ENCODE results near the gene AGR2.

AGR2 gene

DNA sequence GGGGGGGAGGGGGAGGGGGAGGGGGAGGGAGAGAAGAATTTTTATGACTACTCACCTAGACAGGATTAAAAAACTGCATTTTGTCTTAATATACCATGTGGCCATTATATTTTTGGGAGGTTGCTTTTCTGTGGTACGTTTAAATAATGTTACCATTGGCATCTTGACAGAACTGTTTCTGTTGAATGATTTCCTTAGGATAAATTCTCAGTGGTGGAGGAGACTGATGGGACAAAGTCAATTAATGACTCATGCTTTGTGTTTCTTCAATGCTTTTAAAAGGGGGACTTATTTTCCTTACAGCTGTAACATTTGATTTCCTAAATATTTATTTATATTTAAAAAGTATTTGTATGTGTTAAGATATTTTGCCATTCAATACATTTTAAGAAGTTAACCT, 13.7 kb downstream of the AGR2 start:
- no peak for TF ChIP-seq MYC (IDR thresholded peaks at IDR 0.05; ENCODE audit: low read depth, low read length)
- TF ChIP-seq POLR2A (IDR thresholded peaks at IDR 0.05; ENCODE audit: extremely low read depth, insufficient read length): no peak
- TF ChIP-seq, protein P1, sequence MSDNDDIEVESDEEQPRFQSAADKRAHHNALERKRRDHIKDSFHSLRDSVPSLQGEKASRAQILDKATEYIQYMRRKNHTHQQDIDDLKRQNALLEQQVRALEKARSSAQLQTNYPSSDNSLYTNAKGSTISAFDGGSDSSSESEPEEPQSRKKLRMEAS (IDR thresholded peaks at IDR 0.05; ENCODE audit: low read depth, low read length): no peak
- TF ChIP-seq, protein P2, sequence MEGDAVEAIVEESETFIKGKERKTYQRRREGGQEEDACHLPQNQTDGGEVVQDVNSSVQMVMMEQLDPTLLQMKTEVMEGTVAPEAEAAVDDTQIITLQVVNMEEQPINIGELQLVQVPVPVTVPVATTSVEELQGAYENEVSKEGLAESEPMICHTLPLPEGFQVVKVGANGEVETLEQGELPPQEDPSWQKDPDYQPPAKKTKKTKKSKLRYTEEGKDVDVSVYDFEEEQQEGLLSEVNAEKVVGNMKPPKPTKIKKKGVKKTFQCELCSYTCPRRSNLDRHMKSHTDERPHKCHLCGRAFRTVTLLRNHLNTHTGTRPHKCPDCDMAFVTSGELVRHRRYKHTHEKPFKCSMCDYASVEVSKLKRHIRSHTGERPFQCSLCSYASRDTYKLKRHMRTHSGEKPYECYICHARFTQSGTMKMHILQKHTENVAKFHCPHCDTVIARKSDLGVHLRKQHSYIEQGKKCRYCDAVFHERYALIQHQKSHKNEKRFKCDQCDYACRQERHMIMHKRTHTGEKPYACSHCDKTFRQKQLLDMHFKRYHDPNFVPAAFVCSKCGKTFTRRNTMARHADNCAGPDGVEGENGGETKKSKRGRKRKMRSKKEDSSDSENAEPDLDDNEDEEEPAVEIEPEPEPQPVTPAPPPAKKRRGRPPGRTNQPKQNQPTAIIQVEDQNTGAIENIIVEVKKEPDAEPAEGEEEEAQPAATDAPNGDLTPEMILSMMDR (IDR thresholded peaks at IDR 0.05; ENCODE audit: low read depth, low read length): no peak
- DNase-seq (ENCODE audit: low read depth): no peak
- H3K4me3 ChIP-seq (ENCODE audit: low read depth, low read length): no peak overlapping the region

DNA sequence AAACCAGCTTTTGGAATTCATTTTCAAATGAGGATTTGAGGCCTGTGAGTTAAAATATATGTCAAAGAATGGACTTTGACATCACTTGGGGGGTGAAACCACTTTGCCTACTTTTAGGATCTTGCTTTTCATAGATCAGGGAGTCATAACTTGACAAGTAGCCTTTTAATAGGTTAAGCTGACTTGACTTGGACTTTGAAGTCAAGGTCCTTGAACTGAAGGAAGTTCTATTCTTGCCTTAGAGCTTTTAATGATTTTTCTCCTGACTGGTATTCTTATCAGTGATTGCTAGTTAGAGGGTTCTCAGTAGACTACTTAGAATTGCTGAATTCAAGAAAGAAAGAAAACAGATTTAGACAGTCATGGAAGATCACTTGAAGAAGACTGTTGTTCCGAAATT, 17.7 kb downstream of the AGR2 start:
- TF ChIP-seq POLR2A (IDR thresholded peaks at IDR 0.05; ENCODE audit: extremely low read depth, insufficient read length): no peak
- TF ChIP-seq, protein P2 (IDR thresholded peaks at IDR 0.05; ENCODE audit: low read depth, low read length): no peak
- TF ChIP-seq, protein P1 (IDR thresholded peaks at IDR 0.05; ENCODE audit: low read depth, low read length): no peak
- no peak for TF ChIP-seq MYC (IDR thresholded peaks at IDR 0.05; ENCODE audit: low read depth, low read length)
- no peak overlapping the region for H3K4me3 ChIP-seq (ENCODE audit: low read depth, low read length)
- DNase-seq (ENCODE audit: low read depth): no peak

DNA sequence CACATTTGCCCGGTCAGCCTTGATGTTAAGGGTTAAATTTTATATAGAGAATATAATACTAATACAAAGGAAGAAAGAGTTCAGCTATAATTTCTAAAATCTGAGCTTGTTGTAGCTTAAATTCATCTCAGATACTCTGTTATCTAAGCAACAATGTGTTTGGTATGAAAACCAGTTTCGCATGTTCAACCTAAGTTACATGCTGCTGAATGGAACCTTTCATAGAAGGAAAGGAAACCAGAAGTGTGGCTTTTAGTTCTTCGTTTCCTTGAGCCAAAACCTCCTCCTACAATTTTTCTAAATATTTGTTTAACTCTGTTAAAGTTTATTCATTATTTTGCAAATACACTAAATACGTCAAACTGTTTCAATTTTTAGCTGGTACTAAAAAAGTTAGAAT, 18.5 kb downstream of the AGR2 start:
- no peak overlapping the region for H3K4me3 ChIP-seq (ENCODE audit: low read depth, low read length)
- TF ChIP-seq MYC (IDR thresholded peaks at IDR 0.05; ENCODE audit: low read depth, low read length) (no peak), POLR2A (IDR thresholded peaks at IDR 0.05; ENCODE audit: extremely low read depth, insufficient read length) (no peak)
- TF ChIP-seq, protein P2 (IDR thresholded peaks at IDR 0.05; ENCODE audit: low read depth, low read length): no peak
- TF ChIP-seq, protein P1 (IDR thresholded peaks at IDR 0.05; ENCODE audit: low read depth, low read length): no peak
- no peak for DNase-seq (ENCODE audit: low read depth)

DNA sequence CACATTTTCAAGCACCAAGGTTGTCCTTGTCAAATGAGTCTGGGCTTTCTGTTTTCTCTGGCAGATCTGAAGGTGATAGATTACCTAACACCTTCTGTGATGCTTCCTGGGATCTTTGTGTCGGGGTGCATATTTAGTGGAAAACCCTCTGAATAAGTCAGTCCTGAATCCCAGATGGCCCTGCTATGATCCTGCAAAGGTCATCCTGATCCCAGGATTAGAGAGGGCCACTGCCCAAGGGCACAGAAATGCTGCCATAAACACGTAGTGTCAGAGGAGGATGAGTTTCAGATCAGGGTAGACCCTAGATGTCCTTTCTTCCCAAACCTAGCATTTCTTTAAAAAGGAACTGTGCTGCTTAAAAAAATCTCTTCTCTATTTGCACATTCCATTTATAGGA, 19.0 kb downstream of the AGR2 start:
- TF ChIP-seq POLR2A (IDR thresholded peaks at IDR 0.05; ENCODE audit: extremely low read depth, insufficient read length): no peak
- no peak for DNase-seq (ENCODE audit: low read depth)
- H3K4me3 ChIP-seq (ENCODE audit: low read depth, low read length): no peak overlapping the region

DNA sequence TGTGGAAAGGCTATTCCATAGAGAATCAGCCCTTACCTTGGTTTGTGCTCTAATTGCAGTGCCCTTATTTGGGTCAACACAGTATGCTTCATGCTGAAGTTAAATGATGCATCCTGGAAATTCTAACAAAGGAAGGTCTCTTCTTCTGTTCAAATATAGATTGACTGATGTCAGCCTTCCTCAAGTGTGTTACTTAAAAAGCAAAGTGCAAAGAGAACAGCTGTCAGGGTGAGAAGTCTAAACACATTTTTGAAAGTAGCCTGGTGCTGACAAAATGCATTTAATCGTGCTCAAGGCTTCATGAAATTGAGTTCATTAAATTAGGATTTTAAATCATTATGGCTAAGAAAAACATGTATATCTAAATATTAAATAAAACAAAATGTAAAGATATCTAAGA, 19.5 kb downstream of the AGR2 start:
- TF ChIP-seq POLR2A (IDR thresholded peaks at IDR 0.05; ENCODE audit: extremely low read depth, insufficient read length) (no peak), MYC (IDR thresholded peaks at IDR 0.05; ENCODE audit: low read depth, low read length) (no peak)
- TF ChIP-seq, protein P1 (IDR thresholded peaks at IDR 0.05; ENCODE audit: low read depth, low read length): no peak
- TF ChIP-seq, protein P2 (IDR thresholded peaks at IDR 0.05; ENCODE audit: low read depth, low read length): no peak
- H3K4me3 ChIP-seq (ENCODE audit: low read depth, low read length): no peak overlapping the region
- no peak for DNase-seq (ENCODE audit: low read depth)

DNA sequence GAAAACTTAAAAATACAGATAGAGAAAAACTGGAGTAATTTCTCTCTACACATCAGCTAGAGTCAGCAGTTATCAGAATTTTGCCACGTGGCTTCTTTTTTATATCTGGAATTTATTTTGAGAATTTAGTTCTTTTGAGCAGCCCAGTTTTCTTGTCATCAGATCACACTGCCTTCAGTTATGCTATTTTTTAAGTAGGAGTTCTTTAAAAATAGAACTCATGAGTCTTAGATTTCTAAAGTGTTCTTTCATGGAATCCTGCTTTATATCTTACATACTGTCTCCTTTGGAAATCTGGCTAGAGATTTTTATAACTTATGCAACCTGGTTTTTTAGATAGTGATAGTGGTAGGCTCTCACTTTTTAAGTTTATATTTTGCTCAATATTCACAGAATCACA, 24.2 kb downstream of the AGR2 start:
- H3K4me3 ChIP-seq (ENCODE audit: low read depth, low read length): no peak overlapping the region
- TF ChIP-seq MYC (IDR thresholded peaks at IDR 0.05; ENCODE audit: low read depth, low read length) (no peak), POLR2A (IDR thresholded peaks at IDR 0.05; ENCODE audit: extremely low read depth, insufficient read length) (no peak)
- TF ChIP-seq, protein P2 (IDR thresholded peaks at IDR 0.05; ENCODE audit: low read depth, low read length): no peak
- TF ChIP-seq, protein P1 (IDR thresholded peaks at IDR 0.05; ENCODE audit: low read depth, low read length): no peak
- DNase-seq (ENCODE audit: low read depth): no peak

Data from NB4 (cell line).